Dermis blood vessel endothelial cell (primary cell): Measurements from ENCODE around the gene PCDHA12. TPM values are rescaled to one million over a fixed set of nuclear protein-coding genes. Genes with fewer than 3 reads are reported as not detected.

Source experiments
- total RNA-seq: library from RNA; depleted of rRNA; stranded (reverse); fragments of >200 nt; gene quantifications from 2 replicates; pipeline ENCODE4 v1.2.3, GENCODE V29; 2014

PCDHA12 gene
- total RNA-seq, 1 donor from 2014 or later, result 0.17 TPM

Other genes with a start within 250 kb of the PCDHA12 start
- 1.7 and 3.2 TPM in 2 replicates for gene CD14, start 242.1 kb upstream of the PCDHA12 start, total RNA-seq
- gene TMCO6, start 235.9 kb upstream of the PCDHA12 start, total RNA-seq, result 18.0 and 50.2 TPM in 2 replicates
- gene NDUFA2, start 227.7 kb upstream of the PCDHA12 start, total RNA-seq, result 24.9 and 40.8 TPM in 2 replicates
- 114 and 125 TPM in 2 replicates for gene IK, start 227.5 kb upstream of the PCDHA12 start, total RNA-seq
- gene WDR55, start 210.4 kb upstream of the PCDHA12 start, total RNA-seq, result 41.1 and 45.1 TPM in 2 replicates
- gene DND1, start 201.7 kb upstream of the PCDHA12 start, total RNA-seq, result 0.14 and 0.68 TPM in 2 replicates
- 53.1 and 73.4 TPM in 2 replicates for gene HARS1, start 183.9 kb upstream of the PCDHA12 start, total RNA-seq
- 31.5 and 32.3 TPM in 2 replicates for gene HARS2, start 183.9 kb upstream of the PCDHA12 start, total RNA-seq
- gene ZMAT2, start 174.9 kb upstream of the PCDHA12 start, total RNA-seq, result 55.5 and 62.3 TPM in 2 replicates
- 0.17 TPM in 1 of 2 replicates, not detected in the other for gene PCDHA1, start 89.2 kb upstream of the PCDHA12 start, total RNA-seq
- gene PCDHA2, start 80.5 kb upstream of the PCDHA12 start, total RNA-seq, result 0.17 TPM in 1 of 2 replicates, not detected in the other
- 0.14 and 0.17 TPM in 2 replicates for gene PCDHA3, start 74.3 kb upstream of the PCDHA12 start, total RNA-seq
- gene PCDHA4, start 68.2 kb upstream of the PCDHA12 start, total RNA-seq, result 0.17 and 0.23 TPM in 2 replicates
- 0.17 TPM in 1 of 2 replicates, not detected in the other for gene PCDHA5, start 53.7 kb upstream of the PCDHA12 start, total RNA-seq
- 0.09 and 0.17 TPM in 2 replicates for gene PCDHA6, start 47.3 kb upstream of the PCDHA12 start, total RNA-seq
- 0.19 and 0.34 TPM in 2 replicates for gene PCDHA7, start 41.0 kb upstream of the PCDHA12 start, total RNA-seq
- gene PCDHA8, start 34.1 kb upstream of the PCDHA12 start, total RNA-seq, result 0.05 TPM in 1 of 2 replicates, not detected in the other
- under 0.01 TPM in 2 replicates for gene PCDHA9, start 26.9 kb upstream of the PCDHA12 start, total RNA-seq
- 0.09 and 0.17 TPM in 2 replicates for gene PCDHA10, start 19.4 kb upstream of the PCDHA12 start, total RNA-seq
- 0.17 and 0.28 TPM in 2 replicates for gene PCDHA11, start 6.4 kb upstream of the PCDHA12 start, total RNA-seq
- under 0.01 TPM in 1 of 2 replicates, not detected in the other for gene PCDHA13, start 6.8 kb downstream of the PCDHA12 start, total RNA-seq
- gene PCDHAC1, start 51.0 kb downstream of the PCDHA12 start, total RNA-seq, result under 0.01 and 0.17 TPM in 2 replicates
- gene PCDHAC2, start 91.2 kb downstream of the PCDHA12 start, total RNA-seq, result 0.28 and 0.34 TPM in 2 replicates
- gene PCDHB1, start 176.1 kb downstream of the PCDHA12 start, total RNA-seq, result not detected in 2 replicates
- 0.88 and 1.4 TPM in 2 replicates for gene PCDHB2, start 219.3 kb downstream of the PCDHA12 start, total RNA-seq
- gene PCDHB3, start 225.2 kb downstream of the PCDHA12 start, total RNA-seq, result 0.51 TPM in 2 replicates
- gene PCDHB4, start 246.5 kb downstream of the PCDHA12 start, total RNA-seq, result 0.17 and 0.19 TPM in 2 replicates